ENCODE results near the gene PRDM16.

DNA sequence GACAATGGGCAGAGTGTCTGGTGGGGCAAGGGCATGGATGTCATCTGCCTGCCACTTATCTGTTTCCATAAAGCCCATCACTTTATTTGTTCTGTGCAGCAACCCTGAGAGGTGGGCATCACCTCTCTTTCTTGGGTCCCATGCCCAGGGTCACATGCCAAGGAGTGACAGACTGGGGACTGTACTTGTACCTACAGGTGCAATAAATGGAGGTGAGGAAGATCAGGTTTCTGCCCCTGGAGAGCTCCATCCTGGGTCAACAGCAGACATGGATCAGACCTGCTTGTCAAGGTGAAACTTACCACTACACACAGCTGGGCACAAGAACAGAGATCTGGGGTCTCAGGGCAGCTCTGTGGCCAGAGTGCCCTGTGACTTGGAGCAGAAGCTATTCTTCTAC lies 18.4 kb upstream of the PRDM16 start:
- TF ChIP-seq REPIN1 (tag by site-specific recombination; IDR thresholded peaks at IDR 0.05; ENCODE audit: low read depth) (no peak), ZBTB1 (tag by site-specific recombination; IDR thresholded peaks at IDR 0.05) (no peak), ZNF654 (tag by site-specific recombination; IDR thresholded peaks at IDR 0.05; ENCODE audit: low read depth) (no peak), KLF1 (tag by site-specific recombination; IDR thresholded peaks at IDR 0.05) (no peak), ZNF660 (tag by site-specific recombination; IDR thresholded peaks at IDR 0.05) (no peak), ZNF747 (tag by site-specific recombination; IDR thresholded peaks at IDR 0.05) (no peak), TRIM28 (IDR thresholded peaks at IDR 0.05; ENCODE audit: borderline replicate concordance, low read length) (no peak), ZNF274 (IDR thresholded peaks at IDR 0.05; ENCODE audit: low read length) (no peak), ZNF274 (tag by site-specific recombination; IDR thresholded peaks at IDR 0.05; ENCODE audit: borderline replicate concordance) (no peak), ZNF138 (tag by site-specific recombination; IDR thresholded peaks at IDR 0.05; ENCODE audit: borderline replicate concordance) (no peak), HOXA7 (CRISPR knock-in tag; IDR thresholded peaks at IDR 0.05; ENCODE audit: borderline replicate concordance) (no peak), ZBTB7A (tag by site-specific recombination; IDR thresholded peaks at IDR 0.05; ENCODE audit: low read depth) (no peak)
- TF ChIP-seq, protein P1, sequence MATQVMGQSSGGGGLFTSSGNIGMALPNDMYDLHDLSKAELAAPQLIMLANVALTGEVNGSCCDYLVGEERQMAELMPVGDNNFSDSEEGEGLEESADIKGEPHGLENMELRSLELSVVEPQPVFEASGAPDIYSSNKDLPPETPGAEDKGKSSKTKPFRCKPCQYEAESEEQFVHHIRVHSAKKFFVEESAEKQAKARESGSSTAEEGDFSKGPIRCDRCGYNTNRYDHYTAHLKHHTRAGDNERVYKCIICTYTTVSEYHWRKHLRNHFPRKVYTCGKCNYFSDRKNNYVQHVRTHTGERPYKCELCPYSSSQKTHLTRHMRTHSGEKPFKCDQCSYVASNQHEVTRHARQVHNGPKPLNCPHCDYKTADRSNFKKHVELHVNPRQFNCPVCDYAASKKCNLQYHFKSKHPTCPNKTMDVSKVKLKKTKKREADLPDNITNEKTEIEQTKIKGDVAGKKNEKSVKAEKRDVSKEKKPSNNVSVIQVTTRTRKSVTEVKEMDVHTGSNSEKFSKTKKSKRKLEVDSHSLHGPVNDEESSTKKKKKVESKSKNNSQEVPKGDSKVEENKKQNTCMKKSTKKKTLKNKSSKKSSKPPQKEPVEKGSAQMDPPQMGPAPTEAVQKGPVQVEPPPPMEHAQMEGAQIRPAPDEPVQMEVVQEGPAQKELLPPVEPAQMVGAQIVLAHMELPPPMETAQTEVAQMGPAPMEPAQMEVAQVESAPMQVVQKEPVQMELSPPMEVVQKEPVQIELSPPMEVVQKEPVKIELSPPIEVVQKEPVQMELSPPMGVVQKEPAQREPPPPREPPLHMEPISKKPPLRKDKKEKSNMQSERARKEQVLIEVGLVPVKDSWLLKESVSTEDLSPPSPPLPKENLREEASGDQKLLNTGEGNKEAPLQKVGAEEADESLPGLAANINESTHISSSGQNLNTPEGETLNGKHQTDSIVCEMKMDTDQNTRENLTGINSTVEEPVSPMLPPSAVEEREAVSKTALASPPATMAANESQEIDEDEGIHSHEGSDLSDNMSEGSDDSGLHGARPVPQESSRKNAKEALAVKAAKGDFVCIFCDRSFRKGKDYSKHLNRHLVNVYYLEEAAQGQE (tag by site-specific recombination; IDR thresholded peaks at IDR 0.05): no peak
- TF ChIP-seq, protein P2, sequence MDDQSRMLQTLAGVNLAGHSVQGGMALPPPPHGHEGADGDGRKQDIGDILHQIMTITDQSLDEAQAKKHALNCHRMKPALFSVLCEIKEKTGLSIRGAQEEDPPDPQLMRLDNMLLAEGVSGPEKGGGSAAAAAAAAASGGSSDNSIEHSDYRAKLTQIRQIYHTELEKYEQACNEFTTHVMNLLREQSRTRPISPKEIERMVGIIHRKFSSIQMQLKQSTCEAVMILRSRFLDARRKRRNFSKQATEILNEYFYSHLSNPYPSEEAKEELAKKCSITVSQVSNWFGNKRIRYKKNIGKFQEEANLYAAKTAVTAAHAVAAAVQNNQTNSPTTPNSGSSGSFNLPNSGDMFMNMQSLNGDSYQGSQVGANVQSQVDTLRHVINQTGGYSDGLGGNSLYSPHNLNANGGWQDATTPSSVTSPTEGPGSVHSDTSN (CRISPR knock-in tag; IDR thresholded peaks at IDR 0.05): no peak
- TF ChIP-seq, protein P3, sequence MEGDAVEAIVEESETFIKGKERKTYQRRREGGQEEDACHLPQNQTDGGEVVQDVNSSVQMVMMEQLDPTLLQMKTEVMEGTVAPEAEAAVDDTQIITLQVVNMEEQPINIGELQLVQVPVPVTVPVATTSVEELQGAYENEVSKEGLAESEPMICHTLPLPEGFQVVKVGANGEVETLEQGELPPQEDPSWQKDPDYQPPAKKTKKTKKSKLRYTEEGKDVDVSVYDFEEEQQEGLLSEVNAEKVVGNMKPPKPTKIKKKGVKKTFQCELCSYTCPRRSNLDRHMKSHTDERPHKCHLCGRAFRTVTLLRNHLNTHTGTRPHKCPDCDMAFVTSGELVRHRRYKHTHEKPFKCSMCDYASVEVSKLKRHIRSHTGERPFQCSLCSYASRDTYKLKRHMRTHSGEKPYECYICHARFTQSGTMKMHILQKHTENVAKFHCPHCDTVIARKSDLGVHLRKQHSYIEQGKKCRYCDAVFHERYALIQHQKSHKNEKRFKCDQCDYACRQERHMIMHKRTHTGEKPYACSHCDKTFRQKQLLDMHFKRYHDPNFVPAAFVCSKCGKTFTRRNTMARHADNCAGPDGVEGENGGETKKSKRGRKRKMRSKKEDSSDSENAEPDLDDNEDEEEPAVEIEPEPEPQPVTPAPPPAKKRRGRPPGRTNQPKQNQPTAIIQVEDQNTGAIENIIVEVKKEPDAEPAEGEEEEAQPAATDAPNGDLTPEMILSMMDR (tag by site-specific recombination; IDR thresholded peaks at IDR 0.05): no peak
